IPS-NIHi11 (cell line): Measurements from ENCODE around the gene TAGLN.

Source experiments
- DNase-seq: peaks from one replicate; pipeline ENCODE4 v3.0.0; 2012; ENCODE audit warnings: mixed read lengths, low spot score

The TAGLN gene

GRCh38 chr11:117214404-117215110, 15.4 kb downstream of the TAGLN start:
- no peak for DNase-seq

- DNase-seq = no peak
These were observed 18.2 kb downstream of the TAGLN start for GRCh38 chr11:117217141-117218084.

GRCh38 chr11:117218133-117218915, 19.2 kb downstream of the TAGLN start:
- DNase-seq = no peak

GRCh38 chr11:117219001-117219400, 19.8 kb downstream of the TAGLN start:
- no peak for DNase-seq

GRCh38 chr11:117219455-117219854, 20.3 kb downstream of the TAGLN start:
- DNase-seq = no peak

- DNase-seq = no peak
These were observed 20.8 kb downstream of the TAGLN start for GRCh38 chr11:117219995-117220394.

GRCh38 chr11:117220568-117220967, 21.4 kb downstream of the TAGLN start:
- no peak for DNase-seq

GRCh38 chr11:117220999-117221774, 22.0 kb downstream of the TAGLN start:
- no peak for DNase-seq

- no peak for DNase-seq
These were observed 22.8 kb downstream of the TAGLN start for GRCh38 chr11:117221775-117222517.

GRCh38 chr11:117222991-117223740, 24.0 kb downstream of the TAGLN start:
- no peak for DNase-seq

GRCh38 chr11:117223741-117224689, 24.8 kb downstream of the TAGLN start:
- DNase-seq = no peak

- DNase-seq = no peak
These were observed 26.5 kb downstream of the TAGLN start for GRCh38 chr11:117225553-117226170.

- DNase-seq = peak; percentile 78
These were observed 27.5 kb downstream of the TAGLN start for GRCh38 chr11:117226388-117227385.

- no peak for DNase-seq
These were observed 28.9 kb downstream of the TAGLN start for GRCh38 chr11:117228091-117228490.

- DNase-seq = no peak
These were observed 30.2 kb downstream of the TAGLN start for GRCh38 chr11:117229411-117229810.

GRCh38 chr11:117229931-117230285, 30.7 kb downstream of the TAGLN start:
- DNase-seq = no peak

GRCh38 chr11:117230286-117230961, 31.3 kb downstream of the TAGLN start:
- no peak for DNase-seq
